ENCODE measurements around the gene COL16A1. TPM values are rescaled to one million over a fixed set of nuclear protein-coding genes. Genes with fewer than 3 reads are reported as not detected.

COL16A1 gene
- polyA plus RNA-seq, 3 donors, result 0.13 TPM; not detected in 2

DNA sequence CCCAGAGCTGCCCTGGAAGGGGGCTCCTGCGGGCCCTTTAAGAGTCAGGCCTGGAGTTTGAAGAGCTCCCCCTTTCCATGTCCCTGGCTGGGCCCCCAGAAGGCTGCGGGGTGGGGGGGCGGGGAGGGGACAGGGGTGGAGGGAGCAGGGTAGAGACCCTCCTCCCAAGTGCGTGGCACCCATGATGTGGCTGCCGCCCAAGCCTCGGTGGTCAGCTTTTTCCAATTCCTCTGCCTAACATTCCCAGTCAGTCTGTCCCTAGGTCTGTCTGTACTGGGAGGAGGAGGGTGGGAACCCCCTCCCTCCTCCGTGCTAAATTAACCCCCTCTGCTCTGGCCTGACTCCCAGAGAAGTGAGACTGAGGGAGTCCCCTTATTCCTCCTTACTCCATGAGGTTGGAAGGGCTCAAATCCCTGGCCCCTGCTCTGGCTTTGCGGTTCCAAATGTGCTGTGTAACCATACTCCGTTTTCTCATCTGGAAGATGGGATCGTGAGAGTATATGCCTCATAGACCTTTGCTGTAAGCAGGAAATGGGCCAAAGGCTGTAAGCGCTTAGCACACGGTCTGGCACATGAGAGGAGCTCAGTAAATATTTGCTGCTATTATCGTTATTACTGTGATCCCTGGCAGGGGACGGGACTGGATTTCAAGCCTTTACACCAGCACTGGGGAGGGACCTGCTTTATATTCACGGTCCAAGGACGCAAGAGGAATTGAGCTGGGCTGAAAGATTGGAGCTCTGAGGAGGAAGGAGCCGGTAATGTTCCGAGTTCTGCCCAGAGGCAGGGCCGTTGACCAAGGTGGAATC is 658 bp upstream of the COL16A1 start:
- Histone ChIP-seq H2AFZ (ENCODE audit: insufficient read depth, low read depth, low read length, poor library complexity, severe bottlenecking) (no peak overlapping the region), H3K4me3 (replicated peaks in 1 of 3; ENCODE audit: low read depth in 2 of 3, low read length in 3 of 3) (no peak overlapping the region), H3K9me3 (replicated peaks in 1 of 2; ENCODE audit: control insufficient read depth in 1 of 2, insufficient read depth in 1 of 2, low read length in 2 of 2) (no peaks in the 10 kb centered on the region), H3K36me3 (replicated peaks in 1 of 2; ENCODE audit: control insufficient read depth in 1 of 2, insufficient read depth in 2 of 2, low read length in 2 of 2) (no peaks in the 10 kb centered on the region), H4K20me1 (ENCODE audit: insufficient read depth, low read length) (no peaks in the 10 kb centered on the region), H3K27me3 (ENCODE audit: control insufficient read depth in 2 of 2, insufficient read depth in 2 of 2, low read length in 2 of 2) (peaks cover 9 to 37% of the 10 kb centered on the region in 2 donors), H3K4me1 (ENCODE audit: control insufficient read depth in 1 of 2, insufficient read depth in 2 of 2, low read length in 2 of 2) (peaks cover 0 to 6% of the 10 kb centered on the region in 2 donors), H3K79me2 (ENCODE audit: insufficient read depth, low read length) (no peaks in the 10 kb centered on the region), H3K4me2 (replicated peaks; ENCODE audit: extremely low read depth, low read length, poor library complexity, severe bottlenecking) (no peak overlapping the region), H3K9ac (ENCODE audit: insufficient read depth, low read length, poor library complexity, severe bottlenecking) (no peak overlapping the region), H3K27ac (ENCODE audit: low read depth in 1 of 2, low read length in 2 of 2) (no peak overlapping the region)
- no peak for DNase-seq
- H3K4me1 Mint-ChIP-seq, result peaks cover 25% of the 10 kb centered on the region
- no peak for TF ChIP-seq CTCF (IDR thresholded peaks at IDR 0.05)
- intact Hi-C loops (cut with micrococcal nuclease), result no loop called here
- no peaks in the 10 kb centered on the region for H3K36me3 Mint-ChIP-seq
- H3K4me3 Mint-ChIP-seq, result peak overlapping the region in 1 of 2 donors; percentile 56
- no peak overlapping the region for H3K27ac Mint-ChIP-seq
- WGBS (ENCODE audit: insufficient coverage), result 13% methylated on average over 11 of the region's 19 CpGs
- H3K27me3 Mint-ChIP-seq (ENCODE audit: low read depth in 3 of 3), result peaks cover 29 to 43% (median 37%) of the 10 kb centered on the region in 3 donors
- peaks cover 0 to 5% (median 0%) of the 10 kb centered on the region in 7 donors for H3K9me3 Mint-ChIP-seq

GRCh38 chr1:31702836-31703404 is 897 bp downstream of the COL16A1 start:
- H3K4me3 ChIP-seq (replicated peaks in 1 of 3; ENCODE audit: low read depth in 2 of 3, low read length in 3 of 3), result no peak overlapping the region
- 85% methylated on average over 8 of the region's 8 CpGs for WGBS (ENCODE audit: insufficient coverage)
- H3K27me3 ChIP-seq (ENCODE audit: control insufficient read depth in 2 of 2, insufficient read depth in 2 of 2, low read length in 2 of 2), result peaks cover 9 to 37% of the 10 kb centered on the region in 2 donors
- H3K9me3 ChIP-seq (replicated peaks in 1 of 2; ENCODE audit: control insufficient read depth in 1 of 2, insufficient read depth in 1 of 2, low read length in 2 of 2), result no peaks in the 10 kb centered on the region
- DNase-seq, result no peak
- H3K36me3 Mint-ChIP-seq, result no peaks in the 10 kb centered on the region
- no peaks in the 10 kb centered on the region for H3K79me2 ChIP-seq (ENCODE audit: insufficient read depth, low read length)
- H2AFZ ChIP-seq (ENCODE audit: insufficient read depth, low read depth, low read length, poor library complexity, severe bottlenecking), result no peak overlapping the region
- H3K27ac Mint-ChIP-seq, result no peak overlapping the region
- no peaks in the 10 kb centered on the region for H4K20me1 ChIP-seq (ENCODE audit: insufficient read depth, low read length)
- H3K4me1 Mint-ChIP-seq, result peaks cover 25% of the 10 kb centered on the region
- H3K9ac ChIP-seq (ENCODE audit: insufficient read depth, low read length, poor library complexity, severe bottlenecking), result no peak overlapping the region
- no peak for TF ChIP-seq CTCF (IDR thresholded peaks at IDR 0.05)
- H3K4me1 ChIP-seq (ENCODE audit: control insufficient read depth in 1 of 2, insufficient read depth in 2 of 2, low read length in 2 of 2), result peaks cover 0 to 6% of the 10 kb centered on the region in 2 donors
- H3K4me3 Mint-ChIP-seq, result peak overlapping the region in 1 of 2 donors; percentile 4
- H3K4me2 ChIP-seq (replicated peaks; ENCODE audit: extremely low read depth, low read length, poor library complexity, severe bottlenecking), result no peak overlapping the region
- intact Hi-C loops (cut with micrococcal nuclease), result no loop called here
- no peak overlapping the region for H3K27ac ChIP-seq (ENCODE audit: low read depth in 1 of 2, low read length in 2 of 2)
- H3K9me3 Mint-ChIP-seq, result peaks cover 0 to 5% (median 0%) of the 10 kb centered on the region in 7 donors
- peaks cover 36 to 42% (median 37%) of the 10 kb centered on the region in 3 donors for H3K27me3 Mint-ChIP-seq (ENCODE audit: low read depth in 3 of 3)
- H3K36me3 ChIP-seq (replicated peaks in 1 of 2; ENCODE audit: control insufficient read depth in 1 of 2, insufficient read depth in 2 of 2, low read length in 2 of 2), result no peaks in the 10 kb centered on the region

Measured in CD14-positive monocyte (primary cell).